IPS-15b (cell line): Measurements from ENCODE around the gene NFATC2.

Source experiments
- H3K27me3 ChIP-seq: one replicate; pipeline ENCODE4 v1.6.1; 2013; ENCODE audit warnings: low read length; ENCODE audit not compliant: control insufficient read depth, insufficient read depth
- H3K36me3 ChIP-seq: one replicate; pipeline ENCODE4 v1.6.1; 2013; ENCODE audit warnings: low read length; ENCODE audit not compliant: control insufficient read depth, insufficient read depth
- H3K4me1 ChIP-seq: one replicate; pipeline ENCODE4 v1.6.1; 2013; ENCODE audit warnings: mild to moderate bottlenecking, low read length; ENCODE audit not compliant: control insufficient read depth, insufficient read depth
- H3K4me3 ChIP-seq: one replicate; pipeline ENCODE4 v1.5.1; 2013; ENCODE audit warnings: low read depth, low read length
- H3K9ac ChIP-seq: one replicate; pipeline ENCODE4 v1.6.1; 2013; ENCODE audit warnings: low read depth, mild to moderate bottlenecking, low read length
- H3K9me3 ChIP-seq: one replicate; pipeline ENCODE4 v1.6.1; 2013; ENCODE audit warnings: mild to moderate bottlenecking, low read length; ENCODE audit not compliant: control insufficient read depth, insufficient read depth

NFATC2 gene

DNA sequence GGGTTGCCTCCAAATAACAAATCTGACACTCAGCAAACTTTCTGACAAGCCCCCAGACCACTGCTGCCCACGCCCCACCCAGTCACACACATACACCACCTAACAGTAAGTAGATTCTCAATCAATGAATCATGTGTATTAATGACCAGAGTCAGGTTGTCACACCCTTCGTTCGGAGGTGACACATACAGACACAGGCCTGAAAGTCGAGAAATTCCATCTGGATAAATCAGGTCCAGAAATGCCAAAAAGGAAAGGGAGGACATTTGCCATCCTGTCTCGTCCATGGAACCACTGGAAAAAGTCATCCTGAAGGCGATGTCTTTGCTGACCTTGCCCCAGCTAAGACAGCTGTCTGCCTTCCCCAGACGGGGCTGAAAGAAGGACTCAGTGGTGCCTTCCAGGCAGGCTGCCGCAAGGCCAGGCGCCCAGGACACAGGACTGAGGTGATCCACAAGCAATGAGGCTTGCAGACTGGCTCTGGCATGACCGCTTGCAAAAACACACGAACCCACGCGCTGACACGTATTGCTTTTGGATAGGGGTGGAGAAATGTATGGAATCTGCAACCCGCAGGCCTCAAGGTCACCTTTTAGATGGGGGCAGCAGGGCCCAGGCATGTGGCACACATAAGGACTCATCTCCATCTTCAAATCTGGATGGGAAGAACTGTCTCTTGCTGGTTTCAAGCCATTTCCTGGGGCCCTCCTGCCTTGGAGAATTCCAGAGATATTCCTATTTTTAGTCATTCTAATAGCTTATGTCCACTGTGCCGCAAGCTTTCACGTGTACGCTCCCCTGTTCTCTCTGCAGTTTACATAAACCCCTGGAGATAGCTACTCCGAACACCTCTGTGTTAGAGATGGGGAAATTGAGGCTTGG is 9.0 kb downstream of the NFATC2 start:
- H3K9me3 ChIP-seq = no peaks in the 10 kb centered on the region
- H3K4me1 ChIP-seq = no peaks in the 10 kb centered on the region
- no peak overlapping the region for H3K9ac ChIP-seq
- H3K36me3 ChIP-seq = no peaks in the 10 kb centered on the region
- H3K27me3 ChIP-seq = no peaks in the 10 kb centered on the region
- no peak overlapping the region for H3K4me3 ChIP-seq

DNA sequence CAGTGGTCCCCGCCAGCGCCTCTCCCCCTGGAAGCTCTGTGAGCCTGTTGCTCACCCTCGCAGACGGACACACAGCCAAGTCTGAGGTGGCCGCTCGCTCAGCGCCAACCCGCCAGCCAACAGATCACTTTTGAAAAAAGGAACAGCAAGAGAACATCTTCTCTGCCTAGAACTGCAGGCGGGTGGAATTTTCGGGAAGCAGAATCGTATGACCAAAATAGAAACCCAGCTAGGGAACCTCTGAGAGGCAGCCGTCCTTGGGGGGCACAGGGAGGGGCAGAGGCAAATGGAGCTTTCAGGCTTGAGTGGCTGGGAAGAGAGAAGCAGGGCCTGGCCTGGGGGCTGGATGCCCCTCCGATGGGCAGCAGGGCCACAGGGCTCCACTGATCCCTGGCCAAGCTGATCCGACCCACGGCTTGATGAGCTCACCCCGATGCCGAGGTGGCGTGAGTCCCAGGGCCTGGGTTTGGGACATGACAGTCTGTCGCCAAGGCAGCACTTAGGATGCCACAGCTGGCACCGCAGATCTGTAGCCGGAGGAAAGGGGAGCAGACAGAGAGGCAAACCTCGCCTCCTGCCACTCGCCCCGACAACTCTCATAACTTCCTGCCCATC is 9.8 kb downstream of the NFATC2 start:
- no peaks in the 10 kb centered on the region for H3K36me3 ChIP-seq
- no peaks in the 10 kb centered on the region for H3K9me3 ChIP-seq
- no peak overlapping the region for H3K9ac ChIP-seq
- no peaks in the 10 kb centered on the region for H3K4me1 ChIP-seq
- no peaks in the 10 kb centered on the region for H3K27me3 ChIP-seq
- no peak overlapping the region for H3K4me3 ChIP-seq

DNA sequence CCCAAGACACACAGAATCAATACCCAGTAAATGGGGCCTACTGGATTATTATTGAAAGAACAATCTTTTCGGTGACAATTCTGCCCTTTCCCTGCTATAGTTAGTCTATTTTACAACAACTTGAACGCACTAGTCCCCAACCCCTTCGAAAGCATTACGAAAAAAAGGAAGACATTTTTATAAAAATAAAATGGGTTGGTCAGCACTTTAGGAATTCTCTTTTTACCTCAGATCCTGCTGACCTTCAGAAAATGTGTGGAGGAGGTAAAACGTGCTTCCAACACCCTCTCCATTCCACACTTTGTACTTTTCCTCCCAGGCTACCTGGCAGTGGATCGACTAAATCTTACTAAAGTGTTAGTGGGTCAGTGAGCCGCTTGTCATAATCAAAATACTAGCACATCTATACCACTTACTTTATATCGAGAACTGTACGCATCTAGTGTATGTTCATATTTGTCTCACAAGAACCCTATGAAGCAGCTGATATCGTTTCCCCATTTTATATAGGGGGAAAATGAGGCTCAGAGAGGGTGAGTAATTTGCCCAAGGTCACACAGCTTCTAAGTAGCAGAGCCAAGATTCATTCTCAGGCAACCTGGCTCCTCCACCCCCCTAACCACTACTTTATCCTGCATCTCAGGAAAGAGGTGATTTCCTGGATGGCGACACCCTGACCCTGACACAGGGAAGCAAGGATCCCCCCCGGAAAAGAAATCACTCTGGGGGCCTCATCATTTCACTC is 10.6 kb downstream of the NFATC2 start:
- H3K36me3 ChIP-seq = no peaks in the 10 kb centered on the region
- H3K9me3 ChIP-seq = no peaks in the 10 kb centered on the region
- no peaks in the 10 kb centered on the region for H3K27me3 ChIP-seq
- H3K4me1 ChIP-seq = no peaks in the 10 kb centered on the region
- H3K9ac ChIP-seq = no peak overlapping the region
- no peak overlapping the region for H3K4me3 ChIP-seq

DNA sequence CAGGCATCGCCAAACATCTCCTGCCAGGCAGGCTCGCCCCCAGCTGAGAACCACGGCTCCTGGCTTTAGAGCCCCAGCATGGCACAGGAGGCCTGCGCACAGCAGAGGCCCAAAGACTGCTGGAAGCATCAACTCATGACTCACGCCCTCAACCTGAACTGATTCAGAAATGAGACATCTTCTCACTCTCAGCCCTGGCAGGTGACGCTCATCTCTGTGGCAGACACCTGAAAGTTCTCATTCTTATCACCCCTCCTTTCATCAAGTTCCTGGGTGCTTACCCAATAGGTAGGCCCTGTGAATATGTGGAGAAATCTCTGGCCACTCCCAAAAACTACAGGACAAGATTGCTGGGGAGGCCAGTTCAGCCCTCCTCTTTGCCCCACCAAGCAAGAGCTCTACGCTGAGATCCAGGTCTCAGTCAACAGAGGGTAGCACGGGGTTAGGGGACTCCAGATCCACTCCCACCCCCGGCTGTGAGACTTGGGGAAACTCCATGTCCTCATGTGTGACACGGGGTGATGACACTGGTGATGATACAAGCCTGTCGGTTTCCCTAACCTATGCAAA is 11.3 kb downstream of the NFATC2 start:
- Histone ChIP-seq H3K4me1 (no peaks in the 10 kb centered on the region), H3K9me3 (no peaks in the 10 kb centered on the region), H3K36me3 (no peaks in the 10 kb centered on the region), H3K9ac (no peak overlapping the region), H3K4me3 (no peak overlapping the region), H3K27me3 (no peaks in the 10 kb centered on the region)

DNA sequence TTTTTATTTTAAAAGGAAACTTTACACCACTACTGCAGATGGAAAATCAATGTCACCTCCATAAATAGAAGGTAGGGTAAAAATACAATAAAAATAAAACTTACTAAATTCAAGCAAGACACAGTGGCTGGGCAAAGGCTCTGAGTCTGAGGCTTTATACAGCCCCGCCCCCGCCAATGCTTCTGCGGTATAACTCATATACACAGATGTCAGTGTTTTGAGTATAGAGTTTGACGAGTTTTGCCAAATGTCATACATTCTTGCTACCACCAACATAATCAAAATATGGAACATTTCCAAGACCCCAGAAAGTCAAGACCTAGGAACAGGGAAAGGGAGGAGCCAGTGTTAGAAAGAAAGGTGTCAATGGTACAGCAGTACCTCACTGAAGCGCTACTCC is 12.8 kb downstream of the NFATC2 start:
- Histone ChIP-seq H3K9ac (no peak overlapping the region), H3K9me3 (no peaks in the 10 kb centered on the region), H3K27me3 (no peaks in the 10 kb centered on the region), H3K4me1 (no peaks in the 10 kb centered on the region), H3K4me3 (no peak overlapping the region), H3K36me3 (no peaks in the 10 kb centered on the region)

DNA sequence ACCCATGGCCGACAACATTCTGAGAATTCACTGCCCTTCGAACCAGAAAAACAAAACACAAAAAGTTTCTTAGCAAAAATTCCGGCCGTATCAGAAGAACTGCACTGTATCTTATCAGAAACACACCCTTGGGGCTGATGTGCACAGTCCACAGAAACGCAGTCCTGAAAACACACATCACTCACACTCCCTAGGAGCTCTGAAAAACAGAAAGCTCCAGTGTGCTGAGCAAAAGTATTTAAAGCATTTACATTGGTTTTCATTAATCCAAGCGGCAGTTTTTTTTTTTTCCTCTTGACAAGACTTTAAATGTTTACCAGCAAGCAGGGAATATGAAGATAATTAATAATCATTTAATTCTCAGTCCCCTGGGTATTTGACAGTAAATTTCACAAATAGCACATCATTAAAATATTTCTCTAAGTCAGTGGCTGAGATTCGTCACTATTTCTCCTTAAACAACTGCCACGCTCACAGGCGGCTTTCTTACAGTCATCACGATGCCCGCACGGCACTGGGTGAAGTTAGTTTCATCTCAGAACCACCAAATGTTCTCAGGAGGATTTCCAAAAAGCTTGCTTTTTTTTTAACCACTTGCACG is 13.3 kb downstream of the NFATC2 start:
- no peaks in the 10 kb centered on the region for H3K4me1 ChIP-seq
- H3K9me3 ChIP-seq = no peaks in the 10 kb centered on the region
- H3K4me3 ChIP-seq = no peak overlapping the region
- no peaks in the 10 kb centered on the region for H3K36me3 ChIP-seq
- no peak overlapping the region for H3K9ac ChIP-seq
- no peaks in the 10 kb centered on the region for H3K27me3 ChIP-seq

DNA sequence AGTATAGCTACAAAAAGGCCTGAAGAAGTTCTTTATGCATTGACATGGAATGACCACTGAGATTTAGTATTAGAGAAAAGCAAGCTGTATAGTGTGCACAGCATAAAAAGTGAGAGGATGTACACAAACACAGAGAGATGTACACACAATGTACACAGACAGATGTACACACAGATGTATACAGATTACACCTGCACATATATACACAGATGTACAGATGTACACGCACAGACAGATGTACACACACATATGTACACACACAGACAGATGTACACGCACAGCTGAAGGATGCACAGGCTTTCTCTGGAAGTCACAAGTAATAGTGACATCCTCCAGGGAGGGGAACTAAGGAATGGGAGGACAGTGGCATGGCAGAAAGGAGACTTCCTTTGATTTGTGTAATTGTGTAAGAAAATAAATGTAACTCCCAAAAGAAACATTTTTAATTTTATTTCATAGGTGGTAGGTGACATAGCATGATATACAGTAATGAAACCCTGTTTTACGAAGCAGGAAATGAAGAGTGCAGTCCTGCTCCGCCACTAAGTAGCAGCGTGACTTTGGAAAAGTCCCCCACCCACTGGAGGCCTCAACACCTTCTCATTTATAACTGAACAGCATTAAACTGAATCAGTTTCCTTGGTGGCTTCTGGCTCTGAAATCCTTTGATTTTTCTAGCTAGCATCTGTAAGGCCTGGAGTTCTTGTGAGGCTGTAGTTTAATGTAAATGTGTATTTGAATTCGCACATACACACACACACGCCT is 14.1 kb downstream of the NFATC2 start:
- no peaks in the 10 kb centered on the region for H3K4me1 ChIP-seq
- H3K9ac ChIP-seq = no peak overlapping the region
- H3K27me3 ChIP-seq = no peaks in the 10 kb centered on the region
- no peak overlapping the region for H3K4me3 ChIP-seq
- H3K36me3 ChIP-seq = no peaks in the 10 kb centered on the region
- no peaks in the 10 kb centered on the region for H3K9me3 ChIP-seq

DNA sequence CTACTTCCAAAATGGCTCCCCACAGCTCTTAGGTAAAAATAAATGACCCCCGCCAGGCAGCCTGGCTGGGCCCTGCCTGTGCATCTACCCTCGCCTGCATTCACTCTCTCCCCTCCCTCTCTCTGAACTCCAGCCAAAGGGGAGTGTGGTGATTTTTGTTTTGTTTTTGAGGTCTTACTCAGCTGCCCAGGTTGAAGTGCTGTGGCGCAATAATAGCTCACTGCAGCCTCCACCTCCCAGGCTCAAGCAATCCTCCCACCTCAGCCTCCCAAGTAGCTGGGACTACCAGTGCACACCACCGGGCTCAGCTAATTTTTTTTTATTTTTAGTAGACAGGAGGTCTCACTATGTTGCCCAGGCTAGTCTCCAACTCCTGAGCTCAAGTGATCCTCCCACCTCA is 15.8 kb downstream of the NFATC2 start:
- H3K9ac ChIP-seq = no peak overlapping the region
- H3K4me1 ChIP-seq = no peaks in the 10 kb centered on the region
- H3K9me3 ChIP-seq = no peaks in the 10 kb centered on the region
- H3K4me3 ChIP-seq = no peak overlapping the region
- no peaks in the 10 kb centered on the region for H3K27me3 ChIP-seq
- no peaks in the 10 kb centered on the region for H3K36me3 ChIP-seq

DNA sequence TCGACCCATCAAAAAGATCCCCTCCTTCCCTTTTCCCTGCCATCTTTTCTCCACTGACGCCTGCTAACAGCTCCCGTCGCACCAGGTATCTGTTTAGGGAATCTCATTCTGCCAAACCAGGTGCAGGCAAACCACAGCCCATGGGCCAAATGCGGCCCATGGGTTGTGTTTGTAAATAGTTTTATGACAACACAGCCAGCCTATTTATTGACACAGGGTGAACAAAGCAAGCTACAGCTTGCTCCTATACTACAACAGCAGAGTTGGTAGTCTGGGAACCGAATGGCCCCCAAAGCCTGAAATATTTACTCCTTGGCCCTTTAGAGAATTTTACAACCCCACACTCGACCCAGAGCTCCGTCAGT is 16.4 kb downstream of the NFATC2 start:
- no peak overlapping the region for H3K4me3 ChIP-seq
- H3K27me3 ChIP-seq = no peaks in the 10 kb centered on the region
- no peaks in the 10 kb centered on the region for H3K4me1 ChIP-seq
- no peaks in the 10 kb centered on the region for H3K36me3 ChIP-seq
- H3K9ac ChIP-seq = no peak overlapping the region
- H3K9me3 ChIP-seq = no peaks in the 10 kb centered on the region

DNA sequence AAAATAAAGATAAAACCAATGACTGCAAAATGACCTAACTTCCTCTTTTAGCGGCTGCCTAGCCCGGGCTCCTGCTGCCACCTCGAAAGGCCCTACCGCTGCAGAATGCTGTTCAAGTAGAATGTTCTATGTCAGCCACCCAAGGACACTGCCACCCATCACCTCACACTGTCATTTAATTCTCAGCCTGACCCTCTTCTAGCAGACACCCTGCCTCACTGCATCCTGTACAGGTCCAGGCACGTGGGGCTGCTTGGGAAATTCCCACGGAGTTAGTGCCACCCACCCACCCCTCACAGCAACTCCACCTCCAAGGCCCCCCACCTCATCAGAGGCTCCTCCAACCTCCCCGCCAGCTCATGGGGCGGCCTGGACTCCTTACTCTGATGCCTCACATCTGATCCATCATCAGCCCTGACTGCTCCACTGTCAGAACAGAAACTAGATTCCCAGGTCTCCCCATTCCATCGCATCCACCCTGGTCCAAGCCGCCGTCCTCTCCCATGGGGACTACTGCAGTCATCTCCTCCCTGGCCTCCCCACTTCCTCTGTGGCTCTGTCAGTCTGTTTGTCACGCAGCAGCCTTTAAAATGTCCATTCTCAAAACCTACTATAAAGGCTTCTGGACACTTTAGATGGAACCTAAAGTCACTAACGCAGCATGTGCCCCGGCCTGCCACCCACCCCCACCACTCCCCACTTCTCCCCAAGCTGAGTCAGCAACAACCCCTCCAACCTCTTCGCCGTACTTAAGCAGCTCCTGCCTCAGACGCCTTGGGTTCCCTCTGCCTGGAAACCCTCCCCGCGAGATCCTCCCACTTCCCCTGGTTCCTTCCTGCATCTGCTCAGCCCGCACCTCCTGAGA is 17.0 kb downstream of the NFATC2 start:
- Histone ChIP-seq H3K4me1 (no peaks in the 10 kb centered on the region), H3K4me3 (no peak overlapping the region), H3K9me3 (no peaks in the 10 kb centered on the region), H3K27me3 (no peaks in the 10 kb centered on the region), H3K36me3 (no peaks in the 10 kb centered on the region), H3K9ac (no peak overlapping the region)
